A673 (cell line): ENCODE results near the gene TMEM54.

Experiments used
- EZH2 ChIP-seq: fragments of 200-600 bp; sonication (generic); IDR thresholded peaks from 2 replicates; pipeline ENCODE4 v1.6.1; 2017; ENCODE audit warnings: borderline replicate concordance, low read depth, mild to moderate bottlenecking, mixed read lengths, antibody characterized with exemption, low read length; ENCODE audit not compliant: poor library complexity, severe bottlenecking
- TF ChIP-seq, protein P1 (sequence below): fragments of 300-800, 200-600 bp; sonication (generic); conservative IDR thresholded peaks from 2 replicates; pipeline ENCODE4 v1.5.1; 2017; ENCODE audit warnings: low read depth, mild to moderate bottlenecking, antibody characterized with exemption, low read length, moderate library complexity, mixed read lengths

DNA sequence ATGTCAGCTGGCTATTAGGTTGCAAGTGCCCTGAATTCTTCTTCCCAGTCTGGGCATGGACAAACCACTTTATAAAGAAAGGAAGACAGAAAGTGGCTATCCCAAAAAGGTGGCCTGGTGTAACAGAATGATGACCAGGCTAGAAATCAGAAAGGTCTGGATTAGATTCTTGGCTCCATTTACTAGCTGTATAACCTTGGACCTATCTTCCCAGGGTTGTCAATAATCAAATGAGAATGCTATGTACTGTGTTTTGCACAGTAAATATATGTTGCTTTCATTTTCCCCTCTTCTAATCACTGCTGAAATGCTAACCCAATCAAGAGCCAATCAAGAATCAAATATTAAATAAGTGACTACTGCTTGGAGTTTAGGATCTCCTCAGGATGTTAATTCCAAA lies 43.0 kb upstream of the TMEM54 start:
- TF ChIP-seq, protein P1, sequence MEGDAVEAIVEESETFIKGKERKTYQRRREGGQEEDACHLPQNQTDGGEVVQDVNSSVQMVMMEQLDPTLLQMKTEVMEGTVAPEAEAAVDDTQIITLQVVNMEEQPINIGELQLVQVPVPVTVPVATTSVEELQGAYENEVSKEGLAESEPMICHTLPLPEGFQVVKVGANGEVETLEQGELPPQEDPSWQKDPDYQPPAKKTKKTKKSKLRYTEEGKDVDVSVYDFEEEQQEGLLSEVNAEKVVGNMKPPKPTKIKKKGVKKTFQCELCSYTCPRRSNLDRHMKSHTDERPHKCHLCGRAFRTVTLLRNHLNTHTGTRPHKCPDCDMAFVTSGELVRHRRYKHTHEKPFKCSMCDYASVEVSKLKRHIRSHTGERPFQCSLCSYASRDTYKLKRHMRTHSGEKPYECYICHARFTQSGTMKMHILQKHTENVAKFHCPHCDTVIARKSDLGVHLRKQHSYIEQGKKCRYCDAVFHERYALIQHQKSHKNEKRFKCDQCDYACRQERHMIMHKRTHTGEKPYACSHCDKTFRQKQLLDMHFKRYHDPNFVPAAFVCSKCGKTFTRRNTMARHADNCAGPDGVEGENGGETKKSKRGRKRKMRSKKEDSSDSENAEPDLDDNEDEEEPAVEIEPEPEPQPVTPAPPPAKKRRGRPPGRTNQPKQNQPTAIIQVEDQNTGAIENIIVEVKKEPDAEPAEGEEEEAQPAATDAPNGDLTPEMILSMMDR = no peak
- TF ChIP-seq EZH2 = no peak
